Measurements from ENCODE around the gene RNF220. TPM values are rescaled to one million over a fixed set of nuclear protein-coding genes. Genes with fewer than 3 reads are reported as not detected.

Gene RNF220
- total RNA-seq, 6 experiments from 2014 or later, result 19.2 to 57.9 (median 23.0) TPM

DNA sequence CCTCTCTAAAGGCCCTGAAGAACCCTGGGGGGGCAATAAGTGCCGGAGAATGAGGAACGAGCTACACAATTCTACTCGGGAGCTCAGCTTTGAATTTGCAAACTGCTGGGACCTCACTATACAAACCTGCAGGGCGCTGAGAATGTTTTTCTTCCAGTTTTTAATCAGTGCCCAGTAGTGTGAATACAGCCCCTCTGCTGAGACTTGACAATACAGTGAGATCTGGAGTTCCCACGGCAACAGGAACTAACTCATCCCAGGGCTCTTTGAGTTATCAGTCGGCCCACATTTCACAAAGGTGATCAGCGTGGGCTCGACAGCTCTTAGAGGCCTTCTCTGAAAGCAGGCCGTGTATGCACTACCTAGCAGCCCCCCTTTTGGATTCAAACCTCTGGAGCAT is 227.5 kb downstream of the RNF220 start:
- no peak for TF ChIP-seq POLR2A (IDR thresholded peaks at IDR 0.05)
- TF ChIP-seq, protein P1, sequence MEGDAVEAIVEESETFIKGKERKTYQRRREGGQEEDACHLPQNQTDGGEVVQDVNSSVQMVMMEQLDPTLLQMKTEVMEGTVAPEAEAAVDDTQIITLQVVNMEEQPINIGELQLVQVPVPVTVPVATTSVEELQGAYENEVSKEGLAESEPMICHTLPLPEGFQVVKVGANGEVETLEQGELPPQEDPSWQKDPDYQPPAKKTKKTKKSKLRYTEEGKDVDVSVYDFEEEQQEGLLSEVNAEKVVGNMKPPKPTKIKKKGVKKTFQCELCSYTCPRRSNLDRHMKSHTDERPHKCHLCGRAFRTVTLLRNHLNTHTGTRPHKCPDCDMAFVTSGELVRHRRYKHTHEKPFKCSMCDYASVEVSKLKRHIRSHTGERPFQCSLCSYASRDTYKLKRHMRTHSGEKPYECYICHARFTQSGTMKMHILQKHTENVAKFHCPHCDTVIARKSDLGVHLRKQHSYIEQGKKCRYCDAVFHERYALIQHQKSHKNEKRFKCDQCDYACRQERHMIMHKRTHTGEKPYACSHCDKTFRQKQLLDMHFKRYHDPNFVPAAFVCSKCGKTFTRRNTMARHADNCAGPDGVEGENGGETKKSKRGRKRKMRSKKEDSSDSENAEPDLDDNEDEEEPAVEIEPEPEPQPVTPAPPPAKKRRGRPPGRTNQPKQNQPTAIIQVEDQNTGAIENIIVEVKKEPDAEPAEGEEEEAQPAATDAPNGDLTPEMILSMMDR (IDR thresholded peaks at IDR 0.05), result no peak
- peak in 1 of 4 donors; percentile 4 for ATAC-seq
- DNase-seq, result no peak
- intact Hi-C loops (cut with DNase I), result no loop called here
- peaks cover 0 to 27% (median 9%) of the 10 kb centered on the region in 4 donors for H3K36me3 ChIP-seq
- H3K4me1 ChIP-seq, result peaks cover 0 to 17% (median 4%) of the 10 kb centered on the region in 4 donors
- H3K27me3 ChIP-seq, result no peaks in the 10 kb centered on the region
- H3K9me3 ChIP-seq, result no peaks in the 10 kb centered on the region
- H3K4me3 ChIP-seq, result peak overlapping the region; percentile 63 to 78 (median 73)
- peak overlapping the region in 2 of 3 donors; percentile 82 for H3K27ac ChIP-seq
- 20% methylated on average over 7 of the region's 9 CpGs for WGBS (ENCODE audit: insufficient coverage, low coverage, low lambda C conversion rate, missing lambda C conversion rate)

DNA sequence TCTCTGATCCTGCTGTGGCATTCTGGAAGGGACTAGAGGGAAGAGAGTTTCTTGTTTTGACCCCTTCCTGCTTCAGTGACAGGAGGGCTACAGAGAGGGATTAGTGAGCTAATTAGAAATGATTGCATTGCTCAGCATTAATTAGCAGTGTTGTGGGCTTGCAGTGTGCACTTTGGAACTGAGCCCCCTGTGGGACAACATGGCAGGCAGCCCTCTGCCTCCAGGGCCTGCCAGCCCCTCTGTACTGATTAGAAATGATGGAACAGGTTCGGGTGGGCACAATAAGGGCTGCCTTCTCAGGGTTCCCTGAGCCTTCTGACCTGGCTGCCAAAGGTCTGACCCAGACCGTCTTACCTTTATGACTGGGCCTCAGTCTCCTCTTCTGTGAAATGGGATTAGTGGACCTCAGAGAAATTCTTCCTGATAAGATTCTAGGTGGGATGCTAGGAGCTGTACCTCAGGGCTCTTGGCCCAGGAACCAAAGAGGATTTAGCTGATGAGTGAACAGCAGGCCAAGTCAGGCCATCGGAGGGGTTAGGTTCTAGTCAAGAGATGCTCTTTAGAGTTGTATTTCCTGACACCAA is 229.6 kb downstream of the RNF220 start:
- DNase-seq (no peak), ATAC-seq (no peak)
- Histone ChIP-seq H3K36me3 (peaks cover 0 to 40% (median 9%) of the 10 kb centered on the region in 4 donors), H3K4me1 (peaks cover 0 to 17% (median 4%) of the 10 kb centered on the region in 4 donors), H3K27me3 (no peaks in the 10 kb centered on the region), H3K4me3 (no peak overlapping the region), H3K9me3 (no peaks in the 10 kb centered on the region), H3K27ac (no peak overlapping the region)
- WGBS (ENCODE audit: insufficient coverage, low coverage, low lambda C conversion rate, missing lambda C conversion rate), result 86% methylated on average over 1 of the region's 3 CpGs
- intact Hi-C loops (cut with DNase I), result no loop called here
- TF ChIP-seq, protein P1 (IDR thresholded peaks at IDR 0.05), result no peak
- TF ChIP-seq POLR2A (IDR thresholded peaks at IDR 0.05), result no peak

DNA sequence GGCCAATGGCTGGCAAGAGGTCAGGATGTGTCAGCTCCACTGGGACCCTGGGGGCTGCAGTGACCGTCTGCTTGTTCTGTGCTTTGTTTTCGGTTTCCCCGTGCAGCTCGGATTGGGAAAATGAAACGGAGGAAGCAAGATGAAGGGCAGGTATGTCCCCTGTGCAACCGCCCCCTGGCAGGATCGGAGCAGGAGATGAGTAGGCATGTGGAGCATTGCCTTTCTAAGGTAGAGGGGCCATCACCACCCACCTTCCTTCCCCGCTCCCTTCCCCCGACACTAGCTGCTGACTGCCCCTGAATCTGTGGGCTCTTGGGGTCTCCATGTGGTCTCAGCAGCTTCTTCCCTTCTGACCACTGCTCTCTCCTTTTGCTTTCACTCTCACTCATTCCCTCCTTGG is 230.4 kb downstream of the RNF220 start:
- 86% methylated on average over 2 of the region's 9 CpGs for WGBS (ENCODE audit: insufficient coverage, low coverage, low lambda C conversion rate, missing lambda C conversion rate)
- no peaks in the 10 kb centered on the region for H3K9me3 ChIP-seq
- TF ChIP-seq, protein P1 (IDR thresholded peaks at IDR 0.05), result no peak
- TF ChIP-seq POLR2A (IDR thresholded peaks at IDR 0.05), result no peak
- intact Hi-C loops (cut with DNase I), result no loop called here
- no peak overlapping the region for H3K27ac ChIP-seq
- H3K4me1 ChIP-seq, result peaks cover 0 to 17% (median 4%) of the 10 kb centered on the region in 4 donors
- peaks cover 0 to 44% (median 9%) of the 10 kb centered on the region in 4 donors for H3K36me3 ChIP-seq
- DNase-seq (no peak), ATAC-seq (no peak)
- no peaks in the 10 kb centered on the region for H3K27me3 ChIP-seq
- no peak overlapping the region for H3K4me3 ChIP-seq

DNA sequence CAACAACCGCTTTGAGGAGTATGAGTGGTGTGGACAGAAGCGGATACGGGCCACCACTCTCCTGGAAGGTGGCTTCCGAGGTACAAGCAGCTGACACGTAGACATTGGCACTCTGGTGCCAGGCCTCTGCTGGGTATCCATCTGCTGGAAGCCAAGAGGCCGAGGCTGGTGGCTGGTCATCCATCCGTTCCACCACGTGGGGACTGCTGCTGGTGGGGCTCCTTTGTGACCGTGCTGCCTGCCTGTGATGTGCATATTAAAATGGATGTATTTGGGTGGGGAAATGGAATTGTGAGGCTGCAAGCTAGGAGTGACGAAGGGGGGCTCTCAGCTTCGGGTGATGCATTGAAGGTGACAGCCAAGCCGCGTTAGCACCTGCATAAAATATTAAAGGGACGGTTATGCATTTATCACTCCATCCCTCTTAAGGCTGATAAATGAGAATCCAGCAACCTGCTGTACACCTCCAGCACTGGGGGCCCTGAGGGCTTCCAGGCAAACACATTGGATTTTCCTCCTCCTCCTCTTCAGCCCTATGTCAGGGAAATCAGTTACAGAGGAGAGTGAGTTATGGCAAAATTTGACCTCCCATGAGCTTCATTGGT is 231.1 kb downstream of the RNF220 start:
- no peak for ATAC-seq
- WGBS (ENCODE audit: insufficient coverage, low coverage, low lambda C conversion rate, missing lambda C conversion rate), result 89% methylated on average over 9 of the region's 14 CpGs
- Histone ChIP-seq H3K36me3 (peaks cover 0 to 51% (median 10%) of the 10 kb centered on the region in 4 donors), H3K27ac (no peak overlapping the region), H3K4me3 (no peak overlapping the region), H3K4me1 (peaks cover 0 to 13% (median 4%) of the 10 kb centered on the region in 4 donors), H3K9me3 (no peaks in the 10 kb centered on the region), H3K27me3 (no peaks in the 10 kb centered on the region)
- DNase-seq, result no peak
- intact Hi-C loops (cut with DNase I), result no loop called here
- no peak for TF ChIP-seq POLR2A (IDR thresholded peaks at IDR 0.05)
